Ecto neural progenitor cell (in vitro differentiated cells): ENCODE data around the gene PHB1.
"Not testable (repeated sequence)": the region's sequence is repeated elsewhere in the genome, so short reads cannot be mapped to it uniquely, and the experiment has no call there.

Source experiments
- DNase-seq: peaks from one replicate; pipeline ENCODE4 v3.0.0-alpha.2; 2018; ENCODE audit warnings: low spot score

The PHB1 gene

DNA sequence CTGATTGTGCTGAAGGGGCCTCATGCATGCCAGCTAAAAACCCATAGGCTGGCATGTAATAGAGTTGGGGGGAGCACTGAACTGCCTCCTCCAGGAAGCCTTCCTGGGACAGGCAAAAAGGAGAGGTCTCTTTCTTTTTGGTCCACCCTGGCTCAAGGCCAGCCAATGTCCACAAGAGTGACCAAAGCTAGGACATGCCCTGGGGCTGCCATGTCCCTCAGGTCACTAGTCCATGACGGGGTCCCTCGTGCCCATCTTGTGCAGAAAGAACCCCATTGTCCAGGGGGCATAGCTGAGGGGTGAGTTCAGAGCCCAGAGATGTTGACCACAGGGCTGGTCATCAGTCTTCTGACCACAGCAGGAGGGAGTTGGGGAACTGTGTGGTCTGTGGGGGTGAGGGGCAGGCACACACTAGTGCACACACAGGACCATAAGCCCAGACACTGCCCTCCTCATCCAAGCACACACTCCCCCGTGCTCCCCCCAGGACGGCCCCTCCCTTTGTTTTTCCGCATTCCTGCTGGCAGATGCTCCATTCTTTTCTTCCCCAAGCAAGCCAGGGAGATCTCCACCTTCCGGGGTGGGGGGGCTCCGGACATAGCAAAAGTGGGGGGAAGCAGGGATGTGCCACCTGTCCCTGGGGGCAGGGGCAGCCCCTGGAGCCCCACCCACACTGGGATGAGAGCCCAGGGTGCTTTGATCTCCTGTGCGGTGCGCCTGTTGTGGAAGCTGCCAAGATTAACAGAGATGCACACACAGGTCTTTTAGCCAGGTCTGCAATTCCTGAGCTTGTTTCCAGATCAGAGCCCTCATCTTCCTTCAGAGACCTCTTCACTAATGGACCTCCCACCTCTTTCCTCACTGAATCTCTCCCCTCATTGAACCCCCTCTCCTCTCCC is 25.2 kb upstream of the PHB1 start:
- peak; percentile 52 for DNase-seq

DNA sequence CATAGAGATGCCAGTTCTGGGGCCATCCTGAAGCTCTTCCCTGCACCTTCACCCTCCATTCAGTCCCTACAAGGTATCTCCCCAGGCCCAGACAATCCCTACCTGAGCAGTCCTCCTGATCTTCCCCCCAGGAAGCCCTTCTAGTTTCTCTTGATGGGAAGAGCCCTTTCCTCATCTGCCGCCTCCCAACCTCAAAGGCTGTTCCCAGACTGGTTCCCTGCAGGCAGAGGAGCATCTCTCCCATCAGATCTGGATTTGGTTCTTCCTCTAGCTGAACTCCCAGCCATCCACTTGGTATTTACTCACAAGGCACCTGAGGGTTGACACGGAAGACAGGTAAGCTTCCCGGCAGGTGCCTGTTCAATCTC is 24.6 kb upstream of the PHB1 start:
- no peak for DNase-seq

DNA sequence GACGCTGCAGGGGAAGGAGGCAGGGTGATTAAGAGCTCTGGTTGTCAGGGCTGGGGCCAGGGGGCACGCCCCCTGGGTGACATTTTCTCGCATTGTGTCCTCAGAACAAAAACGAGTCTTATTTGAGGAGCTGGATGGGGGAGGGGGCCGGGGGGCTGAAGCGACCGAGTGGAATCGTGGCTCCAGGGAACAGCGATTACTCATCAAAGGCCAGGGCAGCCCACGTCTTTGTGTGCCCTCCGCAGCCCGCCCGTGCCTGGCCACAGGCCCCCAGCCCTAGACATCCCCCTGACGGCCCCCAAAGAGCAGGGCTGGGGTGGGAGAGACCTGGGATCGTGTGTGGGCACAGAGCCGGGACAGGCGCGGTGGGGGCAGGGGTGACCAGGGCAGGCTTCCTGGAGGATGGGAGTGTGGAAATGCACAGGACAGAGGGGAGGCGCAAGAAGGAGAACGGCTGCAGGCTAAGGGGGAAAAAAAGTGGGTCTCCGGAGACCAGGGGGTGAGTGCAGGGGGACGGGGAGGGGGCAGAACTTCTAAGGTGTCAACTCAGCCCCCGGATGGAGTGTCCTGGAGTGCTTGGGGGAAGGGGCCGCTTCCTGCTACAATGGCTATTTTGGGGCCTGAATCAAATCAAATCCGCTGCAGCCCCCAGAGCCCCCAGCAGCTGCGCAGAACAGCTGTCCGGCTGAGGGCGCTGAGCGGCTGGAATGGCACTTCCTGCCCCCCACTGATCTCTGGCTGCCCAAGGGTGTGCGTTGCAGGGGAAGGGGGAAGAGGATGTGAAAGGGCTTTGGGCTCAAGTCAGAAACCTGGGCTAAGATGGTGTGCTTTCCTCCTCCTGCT is 24.0 kb upstream of the PHB1 start:
- peak; percentile 94 for DNase-seq

DNA sequence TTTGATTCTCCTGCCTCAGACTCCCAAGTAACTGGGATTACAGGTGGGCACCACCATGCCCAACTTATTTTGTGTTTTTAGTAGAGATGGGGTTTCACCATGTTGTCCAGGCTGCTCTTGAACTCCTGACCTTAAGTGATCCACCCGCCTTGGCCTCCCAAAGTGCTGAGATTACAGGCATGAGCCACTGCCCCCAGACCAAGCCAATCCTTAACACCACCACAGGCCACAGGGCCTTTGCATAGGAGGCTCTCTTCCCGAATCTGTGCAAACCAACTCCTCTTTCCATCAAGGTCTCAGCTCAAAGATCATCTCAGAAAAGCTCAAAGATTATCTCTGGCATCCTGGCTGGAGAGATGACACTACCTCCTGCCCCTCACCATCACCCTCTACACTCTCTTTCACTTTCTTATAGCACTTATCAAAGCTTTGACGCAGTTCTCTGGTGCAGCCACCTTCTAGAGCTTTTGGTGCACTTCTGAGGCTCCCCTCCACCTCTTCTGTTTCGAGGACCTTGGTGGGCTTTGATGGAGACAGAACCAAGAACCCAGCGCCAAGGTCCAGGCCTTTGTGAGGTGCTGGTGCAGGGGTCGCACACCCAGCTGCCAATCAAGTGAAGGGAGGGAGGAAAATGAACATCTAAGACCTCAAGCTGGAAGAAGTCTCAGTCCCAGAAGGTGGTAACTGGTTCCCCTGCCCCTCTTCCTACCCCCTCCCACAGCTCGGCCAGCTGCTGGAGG is 23.2 kb upstream of the PHB1 start:
- no peak for DNase-seq

DNA sequence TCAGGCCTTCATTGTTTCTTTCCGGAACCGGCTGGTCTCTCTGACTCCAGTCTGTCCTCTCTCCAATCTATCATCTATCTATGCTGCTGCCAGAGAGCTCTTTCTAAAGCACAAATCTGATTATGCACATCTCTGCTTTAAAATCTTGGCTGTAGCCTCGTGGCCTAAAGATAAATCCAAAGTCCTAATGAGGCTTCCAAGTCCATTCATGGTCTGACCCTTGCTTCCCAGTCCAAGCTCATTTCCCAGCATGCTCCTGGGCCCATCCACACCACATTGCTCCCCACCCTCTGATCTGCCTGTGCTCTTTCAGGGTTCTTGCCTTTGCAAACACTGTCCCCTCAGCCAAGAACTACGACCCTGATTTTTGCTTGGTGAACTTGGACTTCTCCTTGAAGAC is 21.5 kb upstream of the PHB1 start:
- no peak for DNase-seq

DNA sequence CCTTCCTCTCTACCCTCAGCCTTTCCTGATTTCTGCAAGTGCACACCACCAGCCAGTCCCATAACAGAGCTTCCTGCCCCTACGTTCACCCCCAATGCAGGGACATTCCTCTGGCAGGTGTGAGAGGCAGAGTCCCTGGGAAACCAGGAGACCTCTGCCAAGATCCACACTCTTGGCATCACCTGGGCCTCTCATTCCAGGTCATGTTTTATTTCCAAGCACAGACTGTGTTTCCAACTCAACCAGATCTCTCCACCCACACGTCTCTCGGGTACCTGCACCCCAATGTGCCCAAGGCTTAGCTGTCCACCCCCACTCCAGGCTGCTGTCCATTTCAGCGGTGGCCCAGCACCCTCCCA is 21.0 kb upstream of the PHB1 start:
- DNase-seq: no peak

DNA sequence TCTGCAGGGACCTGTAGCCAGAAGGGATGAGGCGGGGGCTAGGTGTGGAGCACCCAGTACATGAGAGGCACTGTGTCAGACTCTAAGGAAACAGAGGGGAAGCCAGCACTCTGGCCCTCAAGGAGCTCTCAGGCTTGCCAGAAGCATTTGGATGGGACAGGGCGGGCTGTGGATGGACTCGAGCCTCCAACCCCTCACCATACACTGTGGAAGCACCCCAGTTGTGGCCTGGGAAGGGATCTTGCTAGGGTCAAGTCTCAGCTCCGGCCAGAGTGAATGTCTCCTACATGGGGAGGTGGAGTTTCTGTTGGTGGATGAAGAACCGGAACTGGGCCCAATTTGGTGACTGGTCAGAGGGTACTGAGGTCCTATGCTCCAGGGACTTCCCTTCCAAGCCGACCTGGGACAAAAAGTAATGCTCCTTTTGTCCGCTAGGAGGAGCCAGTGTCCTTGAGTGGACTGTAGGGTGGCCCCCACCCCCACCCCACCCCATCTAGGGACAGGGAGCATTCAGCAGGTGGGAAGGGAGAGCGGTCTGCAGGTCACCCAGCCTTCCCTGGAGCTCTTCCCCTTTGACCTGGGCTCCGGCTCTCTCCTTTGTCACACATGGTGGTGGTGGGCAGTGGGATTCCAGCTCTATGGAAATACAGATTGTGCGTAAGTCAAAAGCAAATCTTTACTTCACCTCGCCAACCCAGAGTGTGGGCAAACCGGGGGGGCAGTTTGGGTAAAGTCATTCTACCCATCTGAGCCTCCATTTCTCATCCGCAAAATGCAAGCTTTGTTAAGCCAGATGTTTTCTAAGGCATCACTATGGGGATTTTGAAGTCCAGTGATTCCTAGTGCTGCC is 20.4 kb upstream of the PHB1 start:
- peak; percentile 84 for DNase-seq

DNA sequence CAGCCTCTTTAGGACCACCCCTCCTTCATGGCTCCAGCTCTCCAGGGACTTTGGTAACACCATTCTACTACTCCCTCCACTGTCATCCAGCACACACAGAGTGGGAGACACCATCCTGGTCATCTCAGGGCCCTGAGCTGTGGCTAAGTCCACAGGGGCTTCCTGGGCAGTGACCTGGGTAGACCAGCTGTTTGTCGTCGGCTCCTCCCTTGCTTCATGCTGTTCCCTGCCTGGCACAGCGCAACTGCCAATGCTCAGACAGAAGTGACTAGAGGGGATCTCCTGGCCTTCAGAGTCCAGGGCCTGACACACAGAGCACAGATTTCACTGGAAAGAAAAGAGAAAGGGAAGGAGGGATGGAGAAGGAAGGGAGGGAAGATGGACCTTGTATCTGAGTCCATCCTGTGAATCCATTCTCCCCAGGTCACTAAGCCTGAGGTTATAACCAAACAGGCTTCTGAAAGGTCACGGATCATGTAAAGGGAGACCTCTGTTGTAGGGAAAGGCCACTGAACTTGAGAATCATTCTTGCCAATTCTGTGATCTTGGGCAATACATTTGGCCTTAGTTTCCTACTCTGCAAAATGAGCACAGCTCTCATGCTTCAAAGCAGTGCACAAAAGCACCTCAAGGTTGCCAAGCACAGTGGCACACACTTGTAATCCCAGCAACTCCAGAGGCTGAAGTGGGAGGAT is 18.5 kb upstream of the PHB1 start:
- no peak for DNase-seq

DNA sequence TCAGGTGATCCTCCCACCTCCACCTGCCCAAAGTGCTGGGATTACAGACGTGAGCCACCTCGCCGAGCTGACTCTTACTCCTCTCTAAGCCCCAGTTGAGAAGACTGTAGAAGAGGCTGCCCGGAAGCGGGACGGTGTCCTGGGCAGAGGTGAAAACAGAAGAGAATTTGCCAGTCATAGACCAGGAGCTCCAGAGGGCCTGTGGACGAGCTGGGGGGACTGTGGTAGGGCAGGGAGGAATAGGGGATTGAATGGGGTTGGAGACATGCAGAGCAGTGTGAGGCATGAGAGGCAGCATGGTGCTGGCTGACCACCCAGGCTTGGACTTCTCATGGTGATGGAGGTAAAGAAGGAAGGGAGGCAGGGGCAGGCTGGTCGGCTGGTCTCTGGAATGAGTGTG is 17.1 kb upstream of the PHB1 start:
- no peak for DNase-seq

DNA sequence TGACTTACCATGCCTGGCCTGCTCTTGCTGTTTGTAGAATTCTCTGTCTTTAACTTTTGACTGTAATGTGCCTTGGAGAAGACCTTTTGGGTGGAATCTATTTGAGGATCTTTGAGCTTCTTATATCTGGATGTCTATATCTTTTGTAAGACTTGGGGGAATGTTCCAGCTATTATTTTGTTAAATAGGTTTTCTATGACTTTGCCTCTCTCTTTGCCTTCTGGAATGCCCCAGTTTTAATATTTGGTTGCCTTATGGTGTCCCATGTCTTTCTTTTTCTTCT is 10.3 kb upstream of the PHB1 start:
- no peak for DNase-seq

DNA sequence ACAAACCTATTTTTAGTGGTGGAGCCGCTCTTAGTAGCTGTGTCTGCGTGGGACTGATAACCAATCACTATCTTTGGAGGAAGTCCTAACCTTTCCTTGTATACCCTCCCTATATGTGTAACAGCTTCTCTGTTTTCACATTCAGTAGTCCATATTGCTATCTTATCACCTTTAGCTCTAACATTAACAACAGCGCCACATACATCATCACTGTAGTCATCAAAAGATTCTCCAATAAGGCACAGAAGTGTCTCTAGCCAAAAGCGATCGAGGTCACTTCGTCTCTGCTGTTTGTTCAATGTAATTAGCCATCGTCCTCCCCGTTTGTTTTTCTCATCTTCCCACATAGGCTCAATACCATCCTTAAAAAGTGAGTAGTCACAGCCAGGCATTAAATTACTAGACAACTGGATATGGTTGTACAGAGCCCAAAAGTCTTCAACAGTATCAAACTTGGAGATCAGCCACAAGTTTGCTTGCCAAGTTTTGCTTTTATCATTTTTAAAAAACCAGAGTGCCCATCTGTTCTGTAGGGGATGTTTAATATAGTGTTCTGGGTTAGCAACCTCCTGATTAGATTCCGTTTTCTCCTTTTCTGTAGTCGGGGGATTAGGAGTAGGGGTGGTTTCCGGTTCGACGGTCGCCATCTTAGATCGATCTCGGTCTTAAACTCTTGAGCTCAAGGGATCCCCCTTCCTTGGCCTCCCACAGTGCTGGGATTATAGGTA is 9.8 kb upstream of the PHB1 start:
- not testable (repeated sequence) for DNase-seq

DNA sequence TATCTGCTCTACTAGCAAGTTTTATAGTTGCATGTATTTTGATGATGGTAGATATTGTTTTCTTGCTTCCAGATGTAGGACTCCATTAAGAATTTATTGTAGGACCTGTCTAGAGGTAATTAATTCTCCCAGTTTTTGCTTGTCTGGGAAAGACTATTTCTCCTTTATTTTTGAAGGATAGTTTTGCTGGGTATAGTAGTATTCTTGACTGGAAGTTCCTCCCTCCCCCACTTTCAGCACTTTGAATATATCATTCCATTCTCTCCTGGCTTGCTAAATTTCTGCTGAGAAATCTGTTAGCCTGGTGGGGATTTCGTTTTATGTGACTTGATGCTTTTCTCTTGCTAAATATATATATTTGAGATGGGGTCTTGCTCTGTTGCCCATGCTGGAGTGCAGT is 8.0 kb upstream of the PHB1 start:
- no peak for DNase-seq

DNA sequence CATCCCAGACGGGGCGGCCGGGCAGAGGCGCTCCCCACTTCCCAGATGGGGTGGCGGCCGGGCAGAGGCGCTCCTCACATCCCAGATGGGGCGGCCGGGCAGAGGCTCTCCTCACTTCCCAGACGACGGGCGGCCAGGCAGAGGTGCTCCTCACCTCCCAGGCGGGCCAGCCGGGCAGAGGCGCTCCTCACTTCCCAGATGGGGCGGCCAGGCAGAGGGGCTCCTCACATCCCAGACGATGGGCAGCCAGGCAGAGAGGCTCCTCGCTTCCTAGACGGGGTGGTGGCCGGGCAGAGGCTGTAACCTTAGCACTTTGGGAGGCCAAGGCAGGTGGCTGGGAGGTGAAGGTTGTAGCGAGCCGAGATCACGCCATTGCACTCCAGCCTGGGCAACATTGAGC is 5.1 kb upstream of the PHB1 start:
- DNase-seq: not testable (repeated sequence)

DNA sequence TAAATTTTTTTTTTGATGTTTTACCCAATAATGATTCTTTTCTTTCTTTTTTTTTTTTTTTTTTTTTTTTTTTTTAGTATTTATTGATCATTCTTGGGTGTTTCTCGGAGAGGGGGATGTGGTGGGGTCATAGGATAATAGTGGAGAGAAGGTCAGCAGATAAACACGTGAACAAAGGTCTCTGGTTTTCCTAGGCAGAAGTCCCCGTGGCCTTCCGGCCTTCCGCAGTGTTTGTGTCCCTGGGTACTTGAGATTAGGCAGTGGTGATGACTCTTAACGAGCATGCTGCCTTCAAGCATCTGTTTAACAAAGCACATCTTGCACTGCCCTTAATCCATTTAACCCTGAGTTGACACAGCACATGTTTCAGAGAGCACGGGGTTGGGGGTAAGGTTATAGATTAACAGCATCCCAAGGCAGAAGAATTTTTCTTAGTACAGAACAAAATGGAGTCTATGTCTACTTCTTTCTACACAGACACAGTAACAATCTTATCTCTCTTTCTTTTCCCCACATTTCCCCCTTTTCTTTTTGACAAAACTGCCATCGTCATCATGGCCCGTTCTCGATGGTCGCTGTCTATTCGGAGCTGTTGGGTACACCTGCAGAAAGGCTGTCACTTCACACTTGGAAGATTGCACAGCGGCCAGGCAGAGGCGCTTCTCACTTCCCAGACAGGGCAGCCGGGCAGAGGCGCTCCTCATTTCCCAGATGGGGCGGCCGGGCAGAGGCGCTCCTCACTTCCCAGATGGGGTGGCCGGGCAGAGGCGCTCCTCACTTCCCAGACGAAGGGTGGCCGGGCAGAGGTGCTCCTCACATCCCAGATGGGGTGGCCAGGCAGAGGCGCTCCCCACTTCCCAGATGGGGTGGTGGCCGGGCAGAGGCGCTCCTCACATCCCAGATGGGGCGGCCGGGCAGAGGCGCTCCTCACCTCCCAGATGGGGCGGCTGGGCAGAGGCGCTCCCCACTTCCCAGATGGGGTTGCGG is 4.4 kb upstream of the PHB1 start:
- not testable (repeated sequence) for DNase-seq

DNA sequence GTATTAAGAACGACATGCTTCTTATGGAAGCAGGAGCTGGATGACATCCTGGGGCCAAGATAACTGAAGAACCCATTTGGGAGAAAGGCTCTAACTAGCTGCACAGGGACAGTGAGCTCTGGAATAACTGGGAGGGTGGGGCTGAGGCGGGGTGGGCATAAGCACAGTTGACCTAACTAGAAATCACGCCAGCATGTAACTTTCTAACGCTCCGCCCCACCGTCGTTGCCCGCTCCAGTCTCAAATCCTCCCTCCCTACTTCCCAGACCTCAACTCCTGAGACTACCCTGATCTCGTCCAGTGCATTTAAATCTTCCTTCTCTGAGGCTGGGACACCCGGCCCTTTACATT is 436 bp downstream of the PHB1 start:
- DNase-seq: no peak

DNA sequence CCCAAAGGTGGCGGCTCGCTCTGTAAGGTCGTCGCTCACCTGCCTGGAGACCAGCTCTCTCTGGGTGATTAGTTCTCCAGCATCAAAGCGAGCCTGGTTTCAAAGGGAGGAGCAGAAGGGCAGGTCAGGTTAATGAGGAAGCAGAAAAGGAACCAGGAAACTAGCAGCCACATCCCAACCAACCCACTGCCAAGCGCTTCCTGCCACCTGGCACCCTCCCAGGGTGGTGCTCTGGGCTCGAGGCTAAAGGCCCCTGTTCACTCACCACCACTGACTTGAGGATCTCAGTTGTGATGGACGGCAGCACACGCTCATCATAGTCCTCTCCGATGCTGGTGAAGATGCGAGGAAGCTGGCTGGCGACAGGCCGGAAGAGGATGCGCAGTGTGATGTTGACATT is 5.6 kb downstream of the PHB1 start:
- DNase-seq: no peak

DNA sequence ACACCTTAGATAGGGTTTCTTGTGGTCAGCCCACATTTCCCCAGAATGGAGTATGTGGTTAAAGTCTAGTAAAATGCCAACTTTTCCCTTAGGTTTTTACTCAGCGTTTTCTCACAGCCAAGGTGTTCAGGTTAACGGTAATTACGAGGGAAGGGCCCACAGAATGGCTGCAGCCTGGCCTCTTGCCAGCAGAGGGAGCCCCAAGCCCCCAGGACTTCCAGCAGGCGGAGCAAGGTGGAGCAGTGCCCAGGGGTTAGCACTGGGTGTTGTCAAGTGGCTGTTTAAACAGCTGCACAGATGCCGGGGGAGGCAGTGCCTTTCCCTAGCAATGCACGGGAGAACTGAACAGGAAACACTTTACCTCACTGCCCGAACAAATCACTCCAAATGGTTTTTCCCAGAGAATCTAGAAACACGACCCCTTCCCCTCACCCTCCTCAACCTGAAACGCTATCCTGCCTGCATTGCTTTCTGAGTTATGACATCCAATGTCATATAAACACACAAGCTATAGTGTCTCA is 6.6 kb downstream of the PHB1 start:
- DNase-seq: peak; percentile 92

DNA sequence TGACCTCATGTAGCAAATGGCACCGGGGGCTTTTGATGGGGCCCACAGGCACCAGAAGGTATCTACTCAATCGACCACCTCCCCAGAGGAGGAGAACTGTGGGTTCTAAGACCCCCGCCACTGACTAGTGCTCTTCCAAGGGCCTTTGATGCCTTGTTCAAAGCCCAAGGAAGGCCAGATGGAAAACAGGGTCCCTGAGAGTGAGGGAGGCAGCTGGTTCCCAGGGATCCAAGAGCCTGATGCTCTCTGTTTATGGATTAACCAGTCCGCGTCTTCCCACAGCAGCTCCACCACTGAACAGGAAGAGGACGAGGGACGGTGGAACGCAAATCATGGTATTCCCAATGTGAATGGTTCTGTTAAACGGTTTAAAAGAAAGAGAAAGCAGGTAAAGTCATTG is 7.6 kb downstream of the PHB1 start:
- DNase-seq: no peak

DNA sequence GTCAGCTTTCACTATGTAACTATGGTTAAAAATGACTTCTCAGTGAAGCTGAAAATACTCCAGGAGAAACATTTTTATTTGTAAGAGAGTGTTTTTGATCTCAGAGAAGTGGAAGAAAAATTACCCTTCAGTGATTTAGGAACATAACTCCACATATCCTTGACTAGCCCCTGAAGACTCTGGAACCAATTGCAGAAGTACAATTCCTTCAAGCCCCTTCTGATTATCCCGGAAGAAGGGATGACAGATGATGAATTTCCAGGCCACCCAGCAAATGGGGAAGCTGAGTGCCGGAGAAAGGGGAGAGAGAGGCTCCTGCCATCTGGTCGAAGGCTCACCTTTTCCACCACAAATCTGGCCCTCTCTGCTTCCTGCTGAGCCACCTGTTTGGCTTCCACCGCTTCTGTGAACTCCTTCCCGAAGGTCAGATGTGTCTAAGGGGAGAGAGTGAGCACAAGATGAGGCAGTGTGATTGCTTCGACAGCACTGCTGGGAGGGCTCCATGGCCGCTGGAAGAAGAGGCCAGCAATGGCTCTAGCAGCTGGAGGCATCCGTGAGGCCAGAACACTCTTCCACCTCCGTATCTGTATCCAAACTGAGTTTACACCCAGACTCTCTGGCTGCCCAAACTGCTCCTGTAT is 8.1 kb downstream of the PHB1 start:
- no peak for DNase-seq
